Measurements from ENCODE around the gene RALGPS1.

The RALGPS1 gene

GRCh38 chr9:127168756-127169574 lies 254.4 kb downstream of the RALGPS1 start:
- H3K27me3 ChIP-seq (replicated peaks; ENCODE audit: insufficient read depth, low read length): no peaks in the 10 kb centered on the region
- no peak for DNase-seq

DNA sequence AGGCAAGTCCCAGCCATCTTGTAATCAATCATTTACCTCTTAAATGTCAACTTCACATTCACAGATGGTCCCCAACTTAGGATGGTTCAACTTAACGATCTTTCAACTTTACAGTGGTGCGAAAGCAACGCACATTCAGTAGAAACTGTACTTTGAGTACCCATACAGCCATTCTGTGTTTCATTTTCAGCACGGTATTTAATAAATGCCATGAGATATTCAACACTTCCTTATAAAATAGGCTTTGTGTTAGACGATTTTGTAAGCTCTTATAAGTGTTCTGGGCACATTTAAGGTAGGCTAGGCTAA lies 254.9 kb downstream of the RALGPS1 start:
- Histone ChIP-seq H3K4me2 (ENCODE audit: low read depth, low read length) (no peak overlapping the region), H3K27ac (ENCODE audit: low read length) (no peak overlapping the region), H3K4me3 (ENCODE audit: low read length) (no peak overlapping the region), H3K9me3 (replicated peaks; ENCODE audit: insufficient read depth, low read length) (no peaks in the 10 kb centered on the region), H3K79me2 (ENCODE audit: low read length) (no peaks in the 10 kb centered on the region), H3F3A (ENCODE audit: insufficient read depth, low read length) (no peaks in the 10 kb centered on the region), H4K20me1 (ENCODE audit: insufficient read depth, low read length) (no peaks in the 10 kb centered on the region), H3K27me3 (replicated peaks; ENCODE audit: insufficient read depth, low read length) (no peaks in the 10 kb centered on the region), H3K4me1 (ENCODE audit: low read length) (peaks cover 4% of the 10 kb centered on the region; the same call in 1 of the 2 replicates), H3K9ac (ENCODE audit: low read length) (no peak overlapping the region), H2AFZ (ENCODE audit: low read length) (no peak overlapping the region), H3K9me2 (replicated peaks; ENCODE audit: insufficient read depth, low read length) (no peaks in the 10 kb centered on the region), H3K36me3 (replicated peaks; ENCODE audit: insufficient read depth, low read length) (no peaks in the 10 kb centered on the region)
- no peak for DNase-seq
- TF ChIP-seq, protein P1, sequence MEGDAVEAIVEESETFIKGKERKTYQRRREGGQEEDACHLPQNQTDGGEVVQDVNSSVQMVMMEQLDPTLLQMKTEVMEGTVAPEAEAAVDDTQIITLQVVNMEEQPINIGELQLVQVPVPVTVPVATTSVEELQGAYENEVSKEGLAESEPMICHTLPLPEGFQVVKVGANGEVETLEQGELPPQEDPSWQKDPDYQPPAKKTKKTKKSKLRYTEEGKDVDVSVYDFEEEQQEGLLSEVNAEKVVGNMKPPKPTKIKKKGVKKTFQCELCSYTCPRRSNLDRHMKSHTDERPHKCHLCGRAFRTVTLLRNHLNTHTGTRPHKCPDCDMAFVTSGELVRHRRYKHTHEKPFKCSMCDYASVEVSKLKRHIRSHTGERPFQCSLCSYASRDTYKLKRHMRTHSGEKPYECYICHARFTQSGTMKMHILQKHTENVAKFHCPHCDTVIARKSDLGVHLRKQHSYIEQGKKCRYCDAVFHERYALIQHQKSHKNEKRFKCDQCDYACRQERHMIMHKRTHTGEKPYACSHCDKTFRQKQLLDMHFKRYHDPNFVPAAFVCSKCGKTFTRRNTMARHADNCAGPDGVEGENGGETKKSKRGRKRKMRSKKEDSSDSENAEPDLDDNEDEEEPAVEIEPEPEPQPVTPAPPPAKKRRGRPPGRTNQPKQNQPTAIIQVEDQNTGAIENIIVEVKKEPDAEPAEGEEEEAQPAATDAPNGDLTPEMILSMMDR (IDR thresholded peaks at IDR 0.05; ENCODE audit: low read length): no peak
- TF ChIP-seq EZH2 (optimal IDR thresholded peaks at IDR 0.05; ENCODE audit: low read depth, low read length): no peak
- no peak for TF ChIP-seq EZH2phosphoT487 (IDR thresholded peaks at IDR 0.05; ENCODE audit: low read length)

More at GRCh38 chr9:127168756-127169574, 254.4 kb downstream of the RALGPS1 start:
- H3K9ac ChIP-seq (ENCODE audit: low read length): no peak overlapping the region
- no peaks in the 10 kb centered on the region for H3K79me2 ChIP-seq (ENCODE audit: low read length)
- H3K27ac ChIP-seq (ENCODE audit: low read length): no peak overlapping the region
- TF ChIP-seq EZH2phosphoT487 (IDR thresholded peaks at IDR 0.05; ENCODE audit: low read length): no peak
- TF ChIP-seq, protein P1 (IDR thresholded peaks at IDR 0.05; ENCODE audit: low read length): no peak
- no peak for TF ChIP-seq EZH2 (optimal IDR thresholded peaks at IDR 0.05; ENCODE audit: low read depth, low read length)
- H3K9me2 ChIP-seq (replicated peaks; ENCODE audit: insufficient read depth, low read length): no peaks in the 10 kb centered on the region
- H3K9me3 ChIP-seq (replicated peaks; ENCODE audit: insufficient read depth, low read length): no peaks in the 10 kb centered on the region
- H3K4me1 ChIP-seq (ENCODE audit: low read length): peaks cover 5% of the 10 kb centered on the region
- no peak overlapping the region for H3K4me2 ChIP-seq (ENCODE audit: low read depth, low read length)
- no peaks in the 10 kb centered on the region for H3F3A ChIP-seq (ENCODE audit: insufficient read depth, low read length)
- no peaks in the 10 kb centered on the region for H3K36me3 ChIP-seq (replicated peaks; ENCODE audit: insufficient read depth, low read length)
- H4K20me1 ChIP-seq (ENCODE audit: insufficient read depth, low read length): no peaks in the 10 kb centered on the region
- H2AFZ ChIP-seq (ENCODE audit: low read length): no peak overlapping the region
- H3K4me3 ChIP-seq (ENCODE audit: low read length): no peak overlapping the region

DNA sequence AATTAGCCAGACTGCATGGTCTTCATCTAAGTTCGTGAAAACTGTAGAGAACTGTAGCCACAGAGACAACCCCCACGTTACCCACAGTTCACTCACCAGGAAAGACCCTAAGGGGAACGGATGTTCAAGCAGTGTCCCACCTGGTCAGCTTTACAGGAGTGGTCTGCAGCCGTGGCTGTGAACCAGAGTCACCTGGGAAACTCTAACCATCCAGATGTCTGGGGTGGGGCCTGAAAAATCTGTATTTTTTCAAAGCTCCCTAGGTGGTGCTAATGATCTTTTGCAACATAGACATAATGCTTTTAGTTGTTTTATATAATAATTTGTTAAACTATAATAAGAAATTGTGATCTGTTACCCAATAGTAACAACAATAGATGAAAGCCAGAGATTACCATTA lies 255.5 kb downstream of the RALGPS1 start:
- Histone ChIP-seq H3K27me3 (replicated peaks; ENCODE audit: insufficient read depth, low read length) (no peaks in the 10 kb centered on the region), H3K9me2 (replicated peaks; ENCODE audit: insufficient read depth, low read length) (no peaks in the 10 kb centered on the region), H3K27ac (ENCODE audit: low read length) (no peak overlapping the region), H4K20me1 (ENCODE audit: insufficient read depth, low read length) (no peaks in the 10 kb centered on the region), H3K4me2 (ENCODE audit: low read depth, low read length) (no peak overlapping the region), H3K36me3 (replicated peaks; ENCODE audit: insufficient read depth, low read length) (no peaks in the 10 kb centered on the region), H3K4me1 (ENCODE audit: low read length) (peaks cover 4% of the 10 kb centered on the region; the same call in 1 of the 2 replicates), H3F3A (ENCODE audit: insufficient read depth, low read length) (no peaks in the 10 kb centered on the region), H3K4me3 (ENCODE audit: low read length) (no peak overlapping the region), H2AFZ (ENCODE audit: low read length) (no peak overlapping the region), H3K9ac (ENCODE audit: low read length) (no peak overlapping the region), H3K9me3 (replicated peaks; ENCODE audit: insufficient read depth, low read length) (no peaks in the 10 kb centered on the region), H3K79me2 (ENCODE audit: low read length) (no peaks in the 10 kb centered on the region)
- no peak for DNase-seq
- TF ChIP-seq EZH2 (optimal IDR thresholded peaks at IDR 0.05; ENCODE audit: low read depth, low read length) (no peak), EZH2phosphoT487 (IDR thresholded peaks at IDR 0.05; ENCODE audit: low read length) (no peak)
- TF ChIP-seq, protein P1 (IDR thresholded peaks at IDR 0.05; ENCODE audit: low read length): no peak
